CD14-positive monocyte (primary cell): Measurements from ENCODE around the gene YOD1. TPM values are rescaled to one million over a fixed set of nuclear protein-coding genes. Genes with fewer than 3 reads are reported as not detected.
A peak's percentile ranks its signal among the peaks of the same experiment; 100 is the strongest.

Source experiments
- DNase-seq, 3 donors: peaks; one replicate each; pipeline ENCODE4 v3.0.0-alpha.2; 2011 to 2022
- H2AFZ ChIP-seq: 2 replicates; pipeline ENCODE4 v1.6.0; 2012; ENCODE audit warnings: mild to moderate bottlenecking, low read depth, low read length, inconsistent platforms; ENCODE audit not compliant: insufficient read depth, poor library complexity, severe bottlenecking
- H3K27ac ChIP-seq, 2 donors: 1 replicate in 1 of 2; 2 replicates in 1 of 2; pipeline ENCODE4 v1.5.1; 2012 to 2013; ENCODE audit warnings: low read length in 2 of 2, control low read depth in 1 of 2, inconsistent platforms in 1 of 2, low read depth in 1 of 2, mild to moderate bottlenecking in 1 of 2
- H3K27me3 ChIP-seq, 2 donors: one replicate each; pipeline versions ENCODE4 v1.6.0 to v1.6.1; 2011 to 2013; ENCODE audit warnings: low read length in 2 of 2; ENCODE audit not compliant: control insufficient read depth in 2 of 2, insufficient read depth in 2 of 2
- H3K36me3 ChIP-seq, 2 donors: replicated peaks in 1 of 2; 1 replicate in 1 of 2; 2 replicates in 1 of 2; pipeline versions ENCODE4 v1.5.1 to v1.6.1; 2012 to 2013; ENCODE audit warnings: low read length in 2 of 2, control low read depth in 1 of 2, inconsistent platforms in 1 of 2, mild to moderate bottlenecking in 1 of 2; ENCODE audit not compliant: insufficient read depth in 2 of 2, control insufficient read depth in 1 of 2
- H3K4me1 ChIP-seq, 2 donors: 1 replicate in 1 of 2; 2 replicates in 1 of 2; pipeline versions ENCODE4 v1.5.1 to v1.6.1; 2012 to 2013; ENCODE audit warnings: low read length in 2 of 2, control low read depth in 1 of 2, inconsistent platforms in 1 of 2, mild to moderate bottlenecking in 1 of 2, moderate library complexity in 1 of 2; ENCODE audit not compliant: insufficient read depth in 2 of 2, control insufficient read depth in 1 of 2
- H3K4me2 ChIP-seq: replicated peaks from 2 replicates; pipeline ENCODE3; 2012; ENCODE audit warnings: low read length, moderate library complexity, mild to moderate bottlenecking; ENCODE audit not compliant: poor library complexity, severe bottlenecking; ENCODE audit errors: extremely low read depth
- H3K4me3 ChIP-seq, 3 experiments: fragments of 200-600 bp in 1 of 3; sonication (generic) in 1 of 3; replicated peaks in 1 of 3; 1 replicate in 2 of 3; 2 replicates in 1 of 3; pipeline ENCODE4 v1.5.1; 2011 to 2013; ENCODE audit warnings: low read length in 3 of 3, mild to moderate bottlenecking in 3 of 3, control low read depth in 2 of 3, low read depth in 2 of 3, inconsistent platforms in 1 of 3, moderate library complexity in 1 of 3
- H3K79me2 ChIP-seq: 2 replicates; pipeline ENCODE4 v1.6.0; 2012; ENCODE audit warnings: mild to moderate bottlenecking, control low read depth, inconsistent platforms, low read length, moderate library complexity; ENCODE audit not compliant: insufficient read depth
- H3K9ac ChIP-seq: 2 replicates; pipeline ENCODE4 v1.6.0; 2017; ENCODE audit warnings: low read length, mild to moderate bottlenecking; ENCODE audit not compliant: insufficient read depth, poor library complexity, severe bottlenecking
- H3K9me3 ChIP-seq, 2 donors: replicated peaks in 1 of 2; 1 replicate in 1 of 2; 2 replicates in 1 of 2; pipeline versions ENCODE4 v1.5.1 to v1.6.1; 2012 to 2013; ENCODE audit warnings: low read length in 2 of 2, control low read depth in 1 of 2; ENCODE audit not compliant: control insufficient read depth in 1 of 2, insufficient read depth in 1 of 2
- H4K20me1 ChIP-seq: 2 replicates; pipeline ENCODE4 v1.6.0; 2012; ENCODE audit warnings: mild to moderate bottlenecking, low read length, control low read depth, moderate library complexity; ENCODE audit not compliant: insufficient read depth
- H3K27ac Mint-ChIP-seq, 7 donors: one replicate each; pipeline ENCODE4 v1.8.0; 2020; ENCODE audit warnings: mild to moderate bottlenecking in 7 of 7, mixed read lengths in 7 of 7, moderate library complexity in 6 of 7, inconsistent platforms in 2 of 7
- H3K27me3 Mint-ChIP-seq, 3 donors: one replicate each; pipeline ENCODE4 v1.8.0; 2021 to 2022; ENCODE audit warnings: low read depth in 3 of 3, mild to moderate bottlenecking in 3 of 3, mixed read lengths in 3 of 3, moderate library complexity in 3 of 3, inconsistent platforms in 1 of 3
- H3K36me3 Mint-ChIP-seq, 2 donors: one replicate each; pipeline ENCODE4 v1.8.0; 2020; ENCODE audit warnings: mixed read lengths in 2 of 2, inconsistent platforms in 1 of 2, mild to moderate bottlenecking in 1 of 2
- H3K4me1 Mint-ChIP-seq: one replicate; pipeline ENCODE4 v1.8.0; 2020; ENCODE audit warnings: mild to moderate bottlenecking, mixed read lengths
- H3K4me3 Mint-ChIP-seq, 2 donors: one replicate each; pipeline ENCODE4 v1.8.0; 2020; ENCODE audit warnings: mild to moderate bottlenecking in 2 of 2, mixed read lengths in 2 of 2, moderate library complexity in 1 of 2
- H3K9me3 Mint-ChIP-seq, 7 donors: one replicate each; pipeline ENCODE4 v1.8.0; 2020 to 2022; ENCODE audit warnings: mixed read lengths in 7 of 7, mild to moderate bottlenecking in 6 of 7, moderate library complexity in 6 of 7, inconsistent platforms in 2 of 7
- CTCF ChIP-seq: fragments of 200-600 bp; IDR thresholded peaks from one replicate; pipeline ENCODE4 v1.8.0; 2022; ENCODE audit warnings: antibody characterized with exemption, mild to moderate bottlenecking
- WGBS: methylation state at CpG from one replicate; pipeline ENCODE4 v1.1.5; 2013; ENCODE audit warnings: missing lambda C conversion rate; ENCODE audit not compliant: insufficient coverage; 5-methylcytosine and 5-hydroxymethylcytosine counted together
- intact Hi-C, 2 donors: fragments of 100-400 bp; cut with micrococcal nuclease; formaldehyde crosslinking; loops; one replicate each; pipeline versions ENCODE4 v1.15.0 to v1.15.1; 2023
- polyA plus RNA-seq, 3 donors: library from polyadenylated mRNA; depleted of rRNA in 1 of 3; unstranded in 2 of 3; stranded (reverse) in 1 of 3; fragments of 300-500 nt in 2 of 3; fragments of >200 nt in 1 of 3; fragmentation: Illumina TruSeq in 2 of 3; gene quantifications; 1 replicate in 2 of 3; 2 replicates in 1 of 3; pipeline ENCODE4 v1.2.3, GENCODE V29; 2012 to 2021

YOD1 gene
- polyA plus RNA-seq, 3 donors = 1.6 to 8.2 (median 1.7) TPM

GRCh38 chr1:207077470-207078377 is 26.7 kb upstream of the YOD1 start:
- intact Hi-C loops = no loop called here
- DNase-seq = peak; percentile 68 to 75 (median 71)
- peak overlapping the region in 1 of 7 donors; percentile 62 for H3K27ac Mint-ChIP-seq
- TF ChIP-seq CTCF = peak; percentile 90
- H4K20me1 ChIP-seq = no peaks in the 10 kb centered on the region
- H3K27ac ChIP-seq = no peak overlapping the region
- peaks cover 3 to 9% of the 10 kb centered on the region in 2 donors for H3K36me3 ChIP-seq
- H3K36me3 Mint-ChIP-seq = peaks cover 5 to 34% of the 10 kb centered on the region in 2 donors
- H3K79me2 ChIP-seq = no peaks in the 10 kb centered on the region
- WGBS = 27% methylated on average over 3 of the region's 6 CpGs
- no peak overlapping the region for H3K4me2 ChIP-seq
- peaks cover 5% of the 10 kb centered on the region for H3K4me1 Mint-ChIP-seq
- H3K4me3 Mint-ChIP-seq = no peak overlapping the region
- H3K27me3 ChIP-seq = no peaks in the 10 kb centered on the region
- no peak overlapping the region for H3K4me3 ChIP-seq
- H3K4me1 ChIP-seq = peaks cover 0 to 6% of the 10 kb centered on the region in 2 donors
- no peak overlapping the region for H3K9ac ChIP-seq
- H2AFZ ChIP-seq = no peak overlapping the region
- H3K9me3 Mint-ChIP-seq = no peaks in the 10 kb centered on the region
- H3K27me3 Mint-ChIP-seq = peaks cover 0 to 3% (median 2%) of the 10 kb centered on the region in 3 donors
- H3K9me3 ChIP-seq = no peaks in the 10 kb centered on the region

GRCh38 chr1:207077012-207077411 is 26.0 kb upstream of the YOD1 start:
- TF ChIP-seq CTCF = no peak
- no peak overlapping the region for H3K27ac ChIP-seq
- H3K4me3 ChIP-seq = no peak overlapping the region
- intact Hi-C loops = no loop called here
- peaks cover 0 to 4% (median 0%) of the 10 kb centered on the region in 3 donors for H3K27me3 Mint-ChIP-seq
- peak overlapping the region in 1 of 7 donors; percentile 62 for H3K27ac Mint-ChIP-seq
- H3K9me3 ChIP-seq = no peaks in the 10 kb centered on the region
- no peak for DNase-seq
- peaks cover 6% of the 10 kb centered on the region for H3K4me1 Mint-ChIP-seq
- H3K36me3 Mint-ChIP-seq = peaks cover 12 to 41% of the 10 kb centered on the region in 2 donors
- peaks cover 0 to 6% of the 10 kb centered on the region in 2 donors for H3K4me1 ChIP-seq
- H3K27me3 ChIP-seq = no peaks in the 10 kb centered on the region
- no peak overlapping the region for H3K4me2 ChIP-seq
- peaks cover 5 to 16% of the 10 kb centered on the region in 2 donors for H3K36me3 ChIP-seq
- H4K20me1 ChIP-seq = no peaks in the 10 kb centered on the region
- H3K79me2 ChIP-seq = no peaks in the 10 kb centered on the region
- no peak overlapping the region for H3K4me3 Mint-ChIP-seq
- H3K9me3 Mint-ChIP-seq = no peaks in the 10 kb centered on the region
- no peak overlapping the region for H2AFZ ChIP-seq
- no CpG with 5 or more reads among the region's 1 CpG for WGBS
- no peak overlapping the region for H3K9ac ChIP-seq
